HG03135 (cell line): ENCODE measurements around the gene PDE10A.
A peak's percentile ranks its signal among the peaks of the same experiment; 100 is the strongest.
"Not testable (repeated sequence)": the region's sequence is repeated elsewhere in the genome, so short reads cannot be mapped to it uniquely, and the experiment has no call there.

ENCODE experiments used
- ATAC-seq: cut with Tn5 transposase; IDR thresholded peaks from one replicate; pipeline ENCODE4 v1.9.1; 2021; ENCODE audit warnings: mild to moderate bottlenecking, moderate library complexity; ENCODE audit not compliant: unreplicated experiment

Gene PDE10A

GRCh38 chr6:165558097-165558496 lies 104.9 kb downstream of the PDE10A start:
- ATAC-seq = not testable (repeated sequence)

- no peak for ATAC-seq
Observed at GRCh38 chr6:165557674-165558073, 105.4 kb downstream of the PDE10A start.

DNA sequence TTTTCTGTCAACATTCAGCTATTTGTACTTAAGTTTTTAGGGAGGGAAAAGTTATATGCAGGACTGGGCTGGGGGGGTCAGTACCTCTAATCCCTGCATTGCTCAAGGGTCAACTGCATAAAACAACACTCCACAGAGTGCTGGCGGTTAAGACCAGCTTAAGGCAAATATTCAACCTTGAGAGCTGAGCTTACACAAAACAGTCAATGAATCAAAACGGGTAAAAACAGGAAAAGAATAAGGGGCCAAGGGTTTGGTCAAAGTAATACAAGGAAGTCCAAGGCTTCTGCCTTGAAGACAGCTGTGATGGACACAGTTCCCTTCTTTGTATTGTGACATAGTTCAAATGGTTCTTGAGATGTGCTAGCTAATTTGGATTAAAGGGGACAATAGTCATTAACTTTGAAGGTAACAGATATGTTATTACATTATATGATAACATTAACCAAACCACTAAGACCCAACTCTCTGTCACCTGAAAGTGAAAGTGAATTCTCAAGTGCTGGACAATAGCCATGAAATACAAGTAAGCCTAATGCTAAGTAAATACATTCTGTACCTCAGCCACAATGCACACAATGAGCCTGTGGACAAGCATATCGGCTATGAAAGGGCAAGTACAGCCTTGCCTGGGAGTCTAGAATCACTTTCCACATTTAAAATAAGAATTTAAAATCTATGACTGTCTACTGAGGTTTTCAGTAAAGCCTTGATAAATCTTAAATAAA lies 106.8 kb downstream of the PDE10A start:
- ATAC-seq = no peak

- ATAC-seq = not testable (repeated sequence)
Observed at GRCh38 chr6:165554644-165555043, 108.4 kb downstream of the PDE10A start.

DNA sequence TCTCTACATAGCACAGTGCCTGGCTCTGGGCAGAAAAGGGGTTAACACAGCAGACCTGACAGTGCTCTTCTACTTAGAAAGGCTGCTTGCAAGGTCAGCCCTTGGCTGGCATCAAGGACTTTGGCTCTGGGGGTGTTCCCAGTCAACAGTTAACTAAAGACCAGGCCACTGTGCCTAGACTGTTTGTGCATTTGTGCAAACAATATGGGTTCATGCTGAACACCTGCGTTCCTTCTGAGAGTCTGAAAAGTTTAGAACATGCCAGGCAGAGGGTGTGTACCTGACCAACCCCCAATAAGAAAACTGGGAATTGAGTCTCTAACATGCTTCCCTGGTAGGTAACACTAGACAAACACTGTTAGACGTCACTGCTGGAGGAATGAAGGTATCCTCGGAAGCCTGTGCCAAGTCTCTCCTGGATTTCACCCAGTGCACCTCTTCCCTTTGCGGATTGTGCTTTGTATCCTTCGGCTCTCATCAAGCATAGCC lies 110.7 kb downstream of the PDE10A start:
- ATAC-seq = no peak

DNA sequence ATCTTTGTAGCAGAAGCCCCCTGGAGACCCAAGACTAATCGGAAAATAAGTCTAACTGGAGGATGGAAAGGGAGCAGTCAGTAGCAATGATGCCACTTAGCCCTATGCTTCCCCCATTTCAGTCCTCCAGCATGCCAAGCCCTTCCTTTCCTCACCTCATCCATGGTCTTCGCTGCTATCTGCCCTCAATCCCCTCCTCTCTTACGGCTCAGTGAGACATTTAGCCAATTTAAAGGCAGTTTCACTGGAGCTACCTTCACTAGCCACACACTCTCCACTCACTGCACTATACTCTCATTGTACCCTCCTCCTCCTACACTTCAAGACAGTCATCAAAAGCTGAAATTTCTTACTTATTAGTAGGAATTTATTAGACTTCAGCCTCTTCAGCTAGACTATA lies 111.2 kb downstream of the PDE10A start:
- ATAC-seq = no peak

- no peak for ATAC-seq
Observed at GRCh38 chr6:165548450-165548849, 114.6 kb downstream of the PDE10A start.

- no peak for ATAC-seq
Observed at GRCh38 chr6:165545806-165546205, 117.2 kb downstream of the PDE10A start.

- no peak for ATAC-seq
Observed at GRCh38 chr6:165543781-165544180, 119.3 kb downstream of the PDE10A start.

- no peak for ATAC-seq
Observed at GRCh38 chr6:165536911-165537310, 126.1 kb downstream of the PDE10A start.

DNA sequence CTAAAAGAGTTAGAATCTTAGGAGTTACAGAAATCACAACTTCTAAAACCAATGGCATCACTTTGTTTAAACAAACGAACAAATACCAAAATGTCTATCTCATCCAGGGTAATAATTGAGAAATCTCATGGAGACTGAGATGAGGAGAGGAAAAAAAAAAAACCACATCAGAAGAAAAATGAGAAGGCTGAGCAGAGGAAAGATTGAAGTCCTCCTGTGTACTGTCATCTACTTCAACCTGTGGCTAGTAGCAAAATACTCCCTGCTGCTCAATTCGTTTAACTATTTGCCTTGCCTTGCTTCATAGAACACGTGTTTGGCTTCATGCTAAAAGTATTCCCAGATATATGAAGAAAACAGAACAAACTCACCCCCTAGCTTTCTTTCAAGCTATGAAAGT lies 143.7 kb downstream of the PDE10A start:
- ATAC-seq = no peak

DNA sequence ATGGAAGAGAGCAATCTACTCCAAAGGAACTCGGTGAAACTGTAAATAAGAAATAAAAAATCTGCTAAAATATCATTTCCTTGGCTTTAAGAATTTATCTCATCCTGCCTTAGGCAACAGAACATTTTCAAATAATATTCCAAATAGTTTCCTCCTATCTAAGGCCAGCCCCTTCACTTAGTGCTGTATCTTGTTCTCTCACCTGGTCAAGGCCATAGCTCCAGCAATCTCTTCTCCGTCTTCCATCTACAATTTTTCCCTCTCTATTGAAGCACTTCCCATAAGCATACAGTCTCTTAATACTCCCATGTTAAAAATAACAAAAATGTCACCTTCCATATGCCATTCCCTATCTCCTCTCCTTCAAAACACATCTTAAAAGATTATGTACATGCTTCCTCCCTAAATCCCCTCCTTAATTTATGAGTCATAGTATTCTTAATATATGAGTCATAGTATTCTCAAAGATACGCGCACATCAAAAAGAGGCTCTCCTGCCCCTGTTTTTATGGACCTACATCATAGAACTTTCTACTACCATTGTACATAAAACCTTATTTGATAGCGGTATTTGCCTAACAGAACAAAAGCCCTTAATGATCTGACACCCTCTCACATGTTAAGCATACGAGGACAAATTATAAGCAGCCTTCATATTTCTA lies 146.9 kb downstream of the PDE10A start:
- no peak for ATAC-seq

GRCh38 chr6:165514621-165515020 lies 148.4 kb downstream of the PDE10A start:
- no peak for ATAC-seq

DNA sequence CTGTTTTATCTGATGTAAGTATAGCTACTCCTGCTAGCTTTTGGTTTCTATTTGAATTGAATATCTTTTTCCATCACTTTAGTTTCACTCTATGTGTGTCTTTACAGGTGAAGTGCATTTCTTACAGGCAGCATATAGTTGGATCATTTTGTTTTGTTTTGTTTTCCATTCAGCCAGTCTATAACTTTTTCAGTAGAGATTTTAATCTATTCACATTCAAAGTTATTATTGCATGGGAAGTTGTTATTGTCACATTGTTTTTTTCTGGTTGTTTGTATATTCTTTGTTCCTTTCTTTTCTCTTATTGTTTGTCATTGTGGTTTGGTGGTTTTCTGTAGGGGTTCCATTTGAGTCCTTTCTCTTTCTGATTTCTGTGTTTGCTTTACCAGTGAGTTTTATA lies 151.2 kb downstream of the PDE10A start:
- peak; percentile 93 for ATAC-seq

- no peak for ATAC-seq
Observed at GRCh38 chr6:165508321-165508869, 154.6 kb downstream of the PDE10A start.

DNA sequence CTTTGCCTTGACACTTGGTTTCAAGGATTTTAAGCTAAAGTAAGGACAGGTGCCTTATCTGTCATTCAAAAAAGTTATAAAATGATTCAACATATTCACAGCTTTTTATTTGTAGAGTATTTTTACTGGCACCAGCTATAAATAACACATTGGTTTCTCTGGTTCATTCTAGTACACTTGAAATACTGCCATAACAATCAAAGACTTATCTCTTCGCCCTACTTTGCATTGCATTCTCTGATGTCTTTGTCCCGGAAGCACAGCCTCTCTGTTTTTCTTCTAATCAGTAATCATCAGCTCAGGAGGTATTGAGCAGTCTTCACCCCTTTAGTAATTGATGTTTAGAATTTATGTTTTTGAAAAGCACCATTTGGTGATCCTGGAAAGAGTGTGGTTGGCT lies 156.4 kb downstream of the PDE10A start:
- ATAC-seq = no peak

- not testable (repeated sequence) for ATAC-seq
Observed at GRCh38 chr6:165500214-165500907, 162.7 kb downstream of the PDE10A start.

DNA sequence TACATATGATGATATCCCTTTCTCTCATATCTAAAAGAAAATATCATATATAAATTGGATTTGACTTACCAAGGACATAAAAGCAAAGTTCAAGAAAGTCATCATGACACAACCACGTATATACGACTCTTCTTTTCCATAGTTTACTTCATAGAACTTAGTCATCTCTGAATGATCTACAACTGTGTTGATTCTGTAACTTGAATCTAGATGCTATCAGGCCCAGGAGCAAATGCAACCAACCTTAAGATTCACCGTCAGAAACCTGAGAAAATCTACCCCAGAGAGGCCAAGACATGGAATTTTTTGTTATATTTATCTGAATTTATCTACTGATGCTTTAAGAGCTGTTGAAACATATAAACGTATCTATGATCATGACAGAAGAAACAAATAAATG lies 165.6 kb downstream of the PDE10A start:
- ATAC-seq = no peak

- ATAC-seq = no peak
Observed at GRCh38 chr6:165488624-165489295, 174.3 kb downstream of the PDE10A start.

- no peak for ATAC-seq
Observed at GRCh38 chr6:165487950-165488349, 175.1 kb downstream of the PDE10A start.

DNA sequence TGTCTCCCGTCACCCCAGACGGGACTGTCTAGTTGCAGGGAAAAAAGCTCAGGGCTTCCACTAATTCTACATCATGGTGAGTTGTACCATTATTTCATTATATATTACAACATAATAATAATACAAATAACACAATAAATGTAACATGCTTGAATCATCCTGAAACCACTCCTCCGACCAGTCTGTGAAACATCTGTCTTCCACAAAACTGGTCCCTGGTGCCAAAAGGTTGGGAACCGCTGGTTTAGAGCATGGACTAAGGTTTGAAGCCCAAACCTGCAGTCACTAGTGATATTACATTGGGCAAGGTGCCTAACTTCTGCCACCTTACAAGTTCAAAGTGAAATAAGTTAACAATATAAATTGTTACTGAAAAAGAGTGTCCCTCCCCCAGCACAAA lies 175.7 kb downstream of the PDE10A start:
- no peak for ATAC-seq
